ENCODE data around the gene SFXN3.

Gene SFXN3

DNA sequence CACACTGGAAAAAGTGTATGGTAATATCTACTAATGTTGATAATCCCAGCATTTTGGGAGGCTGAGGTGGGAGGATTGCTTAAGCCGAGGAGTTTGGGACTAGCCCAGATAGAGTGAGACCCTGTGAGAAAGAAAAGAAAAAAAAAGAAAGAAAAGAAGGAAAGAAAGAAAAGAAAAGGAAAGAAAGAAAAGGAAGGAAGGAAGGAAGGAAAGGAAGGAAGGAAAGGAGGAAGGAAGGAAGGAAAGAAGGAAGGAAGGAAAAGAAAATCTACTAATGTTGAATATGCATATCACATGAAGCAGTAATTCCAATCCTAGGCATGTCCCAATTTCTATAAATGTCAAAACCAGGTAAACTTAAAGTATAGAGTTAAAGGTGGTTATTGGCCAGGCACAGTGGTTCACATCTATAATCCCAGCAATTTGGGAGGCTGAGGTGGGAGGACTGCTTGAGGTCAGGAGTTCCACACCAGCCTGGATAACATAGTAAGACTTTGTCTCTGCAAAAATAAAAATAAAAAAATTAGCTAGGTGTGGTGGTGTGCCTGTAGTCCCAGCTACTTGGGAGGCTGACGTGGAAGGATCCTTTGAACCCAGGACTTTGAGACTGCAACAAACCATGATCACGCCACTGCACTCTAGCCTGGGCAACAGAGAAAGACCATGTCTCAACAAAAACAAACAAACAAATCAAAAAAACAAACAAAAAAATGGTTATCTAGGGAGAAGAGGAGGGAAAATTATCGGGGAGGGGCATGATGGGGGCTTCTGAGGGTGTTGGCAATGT, 25.5 kb downstream of the SFXN3 start:
- H3K36me3 ChIP-seq (replicated peaks): peaks cover 9% of the 10 kb centered on the region
- peaks cover 15% of the 10 kb centered on the region for H3K4me1 ChIP-seq
- no peaks in the 10 kb centered on the region for H3K9me3 ChIP-seq
- DNase-seq (ENCODE audit: low spot score in 2 of 2): no peak
- no peaks in the 10 kb centered on the region for H3K27me3 ChIP-seq (ENCODE audit: low read depth)
- in situ Hi-C loops (cut with MboI; ENCODE audit: low sequenced_read_pairs): no loop called here
- H3K4me3 ChIP-seq: no peak overlapping the region

GRCh38 chr10:101060036-101060950, 29.3 kb downstream of the SFXN3 start:
- H3K27me3 ChIP-seq (ENCODE audit: low read depth): no peaks in the 10 kb centered on the region
- DNase-seq (ENCODE audit: low spot score in 2 of 2): peak; percentile 92 to 95
- H3K36me3 ChIP-seq (replicated peaks): peaks cover 3% of the 10 kb centered on the region; the same call in 1 of the 2 replicates
- H3K4me1 ChIP-seq: peaks cover 36% of the 10 kb centered on the region
- H3K9me3 ChIP-seq: no peaks in the 10 kb centered on the region
- peak overlapping the region; percentile 88 for H3K4me3 ChIP-seq
- in situ Hi-C loops (cut with MboI; ENCODE audit: low sequenced_read_pairs): no loop called here

DNA sequence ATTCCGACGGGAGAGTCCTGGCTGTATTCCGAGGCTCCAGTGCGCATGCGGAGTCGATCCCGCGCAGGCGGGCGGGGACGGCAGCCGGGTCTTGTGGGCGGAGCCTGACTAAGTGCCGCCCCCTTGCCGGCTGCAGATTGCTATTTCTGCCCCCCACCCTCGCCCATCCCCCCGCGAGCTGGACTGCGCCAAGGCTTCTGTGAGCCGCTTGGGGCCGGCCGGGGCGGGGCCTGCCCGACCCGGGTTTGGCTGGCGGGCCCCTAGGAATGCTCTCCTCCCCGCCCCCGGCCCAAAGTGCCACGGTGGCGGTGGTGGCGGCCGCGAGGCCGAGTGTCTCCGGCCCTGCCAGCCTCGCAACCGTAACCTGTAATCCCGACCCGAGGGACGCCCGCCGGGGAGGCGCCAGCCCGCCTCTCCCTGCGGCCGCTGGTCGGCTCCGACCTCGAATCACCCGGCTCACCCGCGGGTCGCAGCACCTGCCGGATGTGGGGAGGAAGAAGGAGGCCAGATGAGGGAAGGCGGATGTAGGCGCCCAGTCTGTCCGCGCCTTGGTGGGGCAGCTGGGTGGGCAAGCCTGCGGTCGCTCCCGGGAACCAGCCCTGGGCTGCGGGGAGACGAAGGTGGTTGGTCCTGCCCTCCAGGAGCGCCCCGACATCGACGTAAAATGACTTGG, 30.1 kb downstream of the SFXN3 start:
- H3K4me3 ChIP-seq: peak overlapping the region; percentile 88
- H3K36me3 ChIP-seq (replicated peaks): peaks cover 3% of the 10 kb centered on the region; the same call in 1 of the 2 replicates
- in situ Hi-C loops (cut with MboI; ENCODE audit: low sequenced_read_pairs): no loop called here
- no peaks in the 10 kb centered on the region for H3K27me3 ChIP-seq (ENCODE audit: low read depth)
- H3K4me1 ChIP-seq: peaks cover 43% of the 10 kb centered on the region
- peak; percentile 78 to 98 for DNase-seq (ENCODE audit: low spot score in 2 of 2)
- no peaks in the 10 kb centered on the region for H3K9me3 ChIP-seq

DNA sequence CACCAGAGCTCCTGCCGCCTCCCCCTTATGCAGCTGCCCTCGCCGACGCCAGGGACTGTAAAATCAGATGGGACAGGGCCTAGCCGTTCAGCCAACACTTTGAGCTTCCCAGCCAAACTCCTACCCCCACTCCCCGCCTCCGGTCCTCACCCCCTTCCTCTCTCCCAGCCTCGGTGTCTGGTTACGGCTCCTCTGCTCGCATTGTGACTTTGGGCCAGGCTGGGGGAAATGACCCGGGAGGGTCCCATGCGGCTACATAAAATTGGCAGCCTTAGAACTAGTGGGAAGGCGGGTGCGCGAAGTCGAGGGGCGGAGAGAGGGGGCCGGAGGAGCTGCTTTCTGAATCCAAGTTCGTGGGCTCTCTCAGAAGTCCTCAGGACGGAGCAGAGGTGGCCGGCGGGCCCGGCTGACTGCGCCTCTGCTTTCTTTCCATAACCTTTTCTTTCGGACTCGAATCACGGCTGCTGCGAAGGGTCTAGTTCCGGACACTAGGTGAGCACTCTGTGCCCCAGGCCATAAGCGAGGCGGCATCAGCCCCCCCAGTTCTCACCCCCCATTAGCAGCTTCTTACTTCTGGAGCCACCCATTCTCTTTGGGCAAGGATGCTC, 30.7 kb downstream of the SFXN3 start, which contains the start of gene KAZALD1:
Gene KAZALD1, plus strand, starts transcription at position 366 of the 608 bp plus-strand sequence. CDS start 604 bp downstream, outside the sequence.
- Histone ChIP-seq H3K27me3 (ENCODE audit: low read depth) (no peaks in the 10 kb centered on the region), H3K4me1 (peaks cover 43% of the 10 kb centered on the region), H3K4me3 (peak within 1 kb of the TSS; percentile 88)

GRCh38 chr10:101062232-101063049, 31.4 kb downstream of the SFXN3 start:
- H3K4me3 ChIP-seq: peak overlapping the region; percentile 88
- no peaks in the 10 kb centered on the region for H3K9me3 ChIP-seq
- peaks cover 43% of the 10 kb centered on the region for H3K4me1 ChIP-seq
- peak; percentile 64 to 84 for DNase-seq (ENCODE audit: low spot score in 2 of 2)
- H3K27me3 ChIP-seq (ENCODE audit: low read depth): no peaks in the 10 kb centered on the region
- in situ Hi-C loops (cut with MboI; ENCODE audit: low sequenced_read_pairs): no loop called here
- peaks cover 3% of the 10 kb centered on the region; the same call in 1 of the 2 replicates for H3K36me3 ChIP-seq (replicated peaks)

More for the DNA sequence above, 30.7 kb downstream of the SFXN3 start, which contains the start of gene KAZALD1:
- Histone ChIP-seq H3K36me3 (replicated peaks) (peaks cover 3% of the 10 kb centered on the region; the same call in 1 of the 2 replicates), H3K9me3 (no peaks in the 10 kb centered on the region)
- peak; percentile 74 to 81 for DNase-seq (ENCODE audit: low spot score in 2 of 2)
- in situ Hi-C loops (cut with MboI; ENCODE audit: low sequenced_read_pairs): no loop called here

- peaks cover 3% of the 10 kb centered on the region; the same call in 1 of the 2 replicates for H3K36me3 ChIP-seq (replicated peaks)
- peak overlapping the region; percentile 88 for H3K4me3 ChIP-seq
- DNase-seq (ENCODE audit: low spot score in 2 of 2): peak in 1 of 2 experiments; percentile 42
- no peaks in the 10 kb centered on the region for H3K27me3 ChIP-seq (ENCODE audit: low read depth)
- in situ Hi-C loops (cut with MboI; ENCODE audit: low sequenced_read_pairs): no loop called here
- H3K9me3 ChIP-seq: no peaks in the 10 kb centered on the region
- H3K4me1 ChIP-seq: peaks cover 46% of the 10 kb centered on the region
These were observed 32.1 kb downstream of the SFXN3 start for GRCh38 chr10:101063050-101063525.

- peaks cover under 1% of the 10 kb centered on the region; the same call in 1 of the 2 replicates for H3K36me3 ChIP-seq (replicated peaks)
- peak overlapping the region; percentile 88 for H3K4me3 ChIP-seq
- H3K9me3 ChIP-seq: no peaks in the 10 kb centered on the region
- H3K27me3 ChIP-seq (ENCODE audit: low read depth): no peaks in the 10 kb centered on the region
- in situ Hi-C loops (cut with MboI; ENCODE audit: low sequenced_read_pairs): no loop called here
- peak; percentile 51 to 58 for DNase-seq (ENCODE audit: low spot score in 2 of 2)
- peaks cover 42% of the 10 kb centered on the region for H3K4me1 ChIP-seq
These were observed 32.7 kb downstream of the SFXN3 start for GRCh38 chr10:101063548-101064414.

- no peaks in the 10 kb centered on the region for H3K9me3 ChIP-seq
- no peak for DNase-seq (ENCODE audit: low spot score in 2 of 2)
- peaks cover 37% of the 10 kb centered on the region for H3K4me1 ChIP-seq
- in situ Hi-C loops (cut with MboI; ENCODE audit: low sequenced_read_pairs): no loop called here
- no peaks in the 10 kb centered on the region for H3K36me3 ChIP-seq (replicated peaks)
- H3K4me3 ChIP-seq: no peak overlapping the region
- H3K27me3 ChIP-seq (ENCODE audit: low read depth): no peaks in the 10 kb centered on the region
These were observed 33.5 kb downstream of the SFXN3 start for GRCh38 chr10:101064415-101065030.

DNA sequence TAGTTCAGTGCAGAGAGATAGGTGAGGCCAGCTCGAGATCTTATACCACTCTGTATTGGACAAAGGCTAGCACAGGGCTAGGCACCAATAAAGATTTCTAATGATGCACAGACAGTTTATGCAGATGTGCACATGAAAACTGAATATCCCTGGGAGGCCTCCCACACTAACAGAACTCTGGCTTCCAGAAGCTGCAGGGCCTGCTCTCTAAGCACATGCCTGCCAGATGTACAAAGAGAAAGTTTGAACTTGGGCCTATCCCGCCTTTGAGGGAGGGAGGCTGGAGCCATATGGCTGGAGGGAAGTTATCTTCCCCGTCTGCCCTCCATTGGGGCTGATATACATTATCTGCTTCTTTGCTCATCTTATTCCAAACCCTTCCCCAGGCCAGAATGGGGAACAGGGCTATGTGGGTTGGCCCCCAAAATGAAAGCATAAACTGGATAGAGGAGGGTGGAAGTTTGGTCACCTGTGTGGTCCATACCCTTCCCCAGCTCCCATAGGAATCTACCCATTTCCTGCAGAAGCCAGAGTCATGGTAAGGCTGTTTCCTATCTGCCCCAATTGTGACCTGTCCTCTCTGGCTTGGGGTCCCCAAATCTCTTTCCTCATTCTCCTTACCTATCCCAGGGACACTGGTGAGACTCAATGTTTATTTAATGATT, 34.6 kb downstream of the SFXN3 start:
- H3K36me3 ChIP-seq (replicated peaks): no peaks in the 10 kb centered on the region
- no peaks in the 10 kb centered on the region for H3K27me3 ChIP-seq (ENCODE audit: low read depth)
- in situ Hi-C loops (cut with MboI; ENCODE audit: low sequenced_read_pairs): no loop called here
- no peak for DNase-seq (ENCODE audit: low spot score in 2 of 2)
- H3K4me3 ChIP-seq: peak overlapping the region; percentile 44
- peaks cover 35% of the 10 kb centered on the region for H3K4me1 ChIP-seq
- no peaks in the 10 kb centered on the region for H3K9me3 ChIP-seq

DNA sequence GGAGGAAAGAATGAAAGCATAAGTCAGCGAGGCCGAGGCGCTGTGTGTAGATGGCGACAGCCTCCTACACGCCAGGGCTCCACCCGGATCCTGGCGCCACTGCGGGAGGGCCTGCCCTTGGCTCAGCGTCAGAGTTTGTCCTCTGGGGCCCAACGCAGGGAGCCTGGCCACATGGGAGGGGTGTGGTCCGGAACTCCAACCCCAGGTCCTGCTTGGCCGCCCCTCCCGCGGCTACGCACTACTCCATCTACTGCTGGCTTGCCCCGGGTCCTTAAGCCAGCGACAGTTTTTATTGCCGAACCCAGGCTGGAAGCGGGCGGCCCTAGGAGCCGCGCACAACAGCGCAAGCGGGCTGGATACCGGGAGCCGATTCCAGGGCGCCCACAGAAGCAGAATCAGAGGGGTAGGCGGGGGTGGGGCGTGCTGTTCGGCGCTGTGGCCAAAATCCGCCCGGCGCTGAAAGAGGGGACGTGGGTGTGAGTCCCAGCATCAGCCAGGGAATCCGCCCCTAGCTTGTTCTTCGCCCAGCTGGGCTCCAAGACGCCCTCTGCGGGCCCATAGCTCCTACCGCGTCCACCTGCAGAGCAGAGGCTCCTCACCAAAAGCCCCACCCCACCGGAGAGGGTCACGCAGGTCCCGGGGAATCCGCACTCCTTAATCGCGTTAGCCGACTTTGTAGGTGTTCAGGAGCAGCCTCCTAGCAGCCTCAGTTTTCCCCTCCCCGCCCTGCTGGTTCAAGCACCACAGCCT, 35.3 kb downstream of the SFXN3 start:
- DNase-seq (ENCODE audit: low spot score in 2 of 2): peak; percentile 84 to 92
- Histone ChIP-seq H3K4me3 (peak overlapping the region; percentile 44), H3K36me3 (replicated peaks) (no peaks in the 10 kb centered on the region), H3K27me3 (ENCODE audit: low read depth) (no peaks in the 10 kb centered on the region), H3K9me3 (no peaks in the 10 kb centered on the region), H3K4me1 (peaks cover 33% of the 10 kb centered on the region)
- in situ Hi-C loops (cut with MboI; ENCODE audit: low sequenced_read_pairs): no loop called here
